IPS-18c (cell line): Measurements from ENCODE around the gene WSCD2.

Source experiments
- H3K4me3 ChIP-seq: 2 replicates; pipeline ENCODE4 v1.7.0; 2013; ENCODE audit warnings: low read depth, mild to moderate bottlenecking, low read length, moderate library complexity; ENCODE audit not compliant: insufficient read depth
- H3K9me3 ChIP-seq: one replicate; pipeline ENCODE4 v1.6.1; 2013; ENCODE audit warnings: mild to moderate bottlenecking, low read length, moderate library complexity; ENCODE audit not compliant: control insufficient read depth, insufficient read depth

Gene WSCD2

DNA sequence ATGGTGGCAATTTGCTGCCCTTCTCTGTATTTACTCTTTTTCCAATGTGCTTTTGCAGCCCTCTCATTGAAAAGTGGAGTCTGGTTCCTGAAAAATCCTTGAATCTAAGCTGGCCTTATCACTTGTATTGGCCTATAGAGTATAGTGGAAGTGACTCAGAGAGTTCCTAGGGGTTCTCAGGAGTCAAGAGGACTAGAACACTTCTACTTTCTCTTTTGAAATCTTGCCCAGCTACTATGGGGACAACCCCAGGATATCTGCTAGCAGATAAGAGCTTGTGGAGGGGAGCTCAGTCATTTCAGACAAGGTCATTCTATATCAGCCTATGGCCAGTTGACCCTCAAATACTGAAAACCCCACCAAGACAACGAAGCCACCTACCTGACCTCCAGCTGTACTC lies 26.7 kb upstream of the WSCD2 start:
- no peaks in the 10 kb centered on the region for H3K9me3 ChIP-seq
- H3K4me3 ChIP-seq: no peak overlapping the region

- no peaks in the 10 kb centered on the region for H3K9me3 ChIP-seq
- no peak overlapping the region for H3K4me3 ChIP-seq
Observed at GRCh38 chr12:108103087-108103486, 26.0 kb upstream of the WSCD2 start.

GRCh38 chr12:108103517-108103916 lies 25.6 kb upstream of the WSCD2 start:
- no peaks in the 10 kb centered on the region for H3K9me3 ChIP-seq
- H3K4me3 ChIP-seq: no peak overlapping the region

- Histone ChIP-seq H3K4me3 (no peak overlapping the region), H3K9me3 (no peaks in the 10 kb centered on the region)
Observed at GRCh38 chr12:108104657-108105056, 24.4 kb upstream of the WSCD2 start.

- Histone ChIP-seq H3K4me3 (no peak overlapping the region), H3K9me3 (no peaks in the 10 kb centered on the region)
Observed at GRCh38 chr12:108106599-108106998, 22.5 kb upstream of the WSCD2 start.

DNA sequence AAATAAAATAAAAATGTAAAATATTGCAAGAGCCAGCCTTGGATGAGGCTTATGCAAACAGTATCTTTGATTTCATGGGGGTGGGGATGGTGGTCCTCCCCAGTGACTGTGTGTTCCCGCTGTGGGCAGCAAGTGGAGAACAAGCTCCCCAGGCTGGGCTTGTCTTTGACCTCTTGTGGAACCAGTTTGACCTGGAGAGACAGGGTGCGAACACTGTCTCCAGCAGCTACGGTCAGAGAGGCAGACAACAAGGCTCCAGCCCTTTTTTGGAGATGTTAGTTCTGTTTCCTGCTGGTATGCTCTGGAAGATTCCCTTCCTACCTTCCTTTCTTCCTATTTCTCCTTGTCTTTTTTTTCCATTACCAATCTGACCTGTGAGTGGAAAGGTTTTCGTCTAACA lies 21.8 kb upstream of the WSCD2 start:
- Histone ChIP-seq H3K9me3 (no peaks in the 10 kb centered on the region), H3K4me3 (no peak overlapping the region)

DNA sequence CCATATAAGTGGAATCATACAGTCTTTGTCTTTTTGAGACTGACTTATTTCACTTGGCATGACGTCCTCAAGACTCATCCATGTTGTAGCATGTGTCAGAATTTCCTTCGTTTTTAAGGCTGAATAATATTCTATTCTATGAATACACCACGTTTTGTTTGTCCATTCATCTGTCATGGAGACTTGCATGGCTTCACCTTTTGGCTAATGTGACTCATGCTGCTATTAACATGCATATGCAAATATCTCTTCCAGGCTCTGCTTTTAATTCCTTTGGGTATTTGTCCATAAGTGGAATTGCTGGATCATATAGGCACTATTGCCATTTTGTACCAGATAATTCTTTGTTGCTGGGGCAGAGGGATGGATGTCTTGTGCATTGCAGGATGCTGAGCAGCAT lies 19.6 kb upstream of the WSCD2 start:
- Histone ChIP-seq H3K4me3 (no peak overlapping the region), H3K9me3 (no peaks in the 10 kb centered on the region)

DNA sequence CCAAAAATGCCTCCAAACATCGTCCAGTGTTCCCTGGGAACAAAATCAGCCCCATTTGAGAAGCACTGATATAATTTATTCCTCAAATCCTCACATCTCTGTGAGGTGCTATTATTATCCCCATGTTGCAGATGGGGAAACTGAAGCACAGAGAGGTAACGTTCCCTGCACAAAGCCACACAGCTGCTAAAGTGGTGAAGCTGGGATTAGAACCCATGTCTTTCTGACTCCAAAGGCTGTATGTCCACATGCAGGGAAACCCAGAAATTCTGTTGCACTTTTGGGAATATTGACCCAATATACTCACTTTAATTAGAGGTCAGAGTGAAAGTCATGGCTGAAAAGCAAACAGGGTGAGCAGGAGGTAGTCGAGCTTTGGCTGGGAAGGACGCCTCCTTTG lies 19.1 kb upstream of the WSCD2 start:
- H3K4me3 ChIP-seq: no peak overlapping the region
- no peaks in the 10 kb centered on the region for H3K9me3 ChIP-seq

GRCh38 chr12:108110844-108111243 lies 18.2 kb upstream of the WSCD2 start:
- Histone ChIP-seq H3K4me3 (no peak overlapping the region), H3K9me3 (no peaks in the 10 kb centered on the region)

DNA sequence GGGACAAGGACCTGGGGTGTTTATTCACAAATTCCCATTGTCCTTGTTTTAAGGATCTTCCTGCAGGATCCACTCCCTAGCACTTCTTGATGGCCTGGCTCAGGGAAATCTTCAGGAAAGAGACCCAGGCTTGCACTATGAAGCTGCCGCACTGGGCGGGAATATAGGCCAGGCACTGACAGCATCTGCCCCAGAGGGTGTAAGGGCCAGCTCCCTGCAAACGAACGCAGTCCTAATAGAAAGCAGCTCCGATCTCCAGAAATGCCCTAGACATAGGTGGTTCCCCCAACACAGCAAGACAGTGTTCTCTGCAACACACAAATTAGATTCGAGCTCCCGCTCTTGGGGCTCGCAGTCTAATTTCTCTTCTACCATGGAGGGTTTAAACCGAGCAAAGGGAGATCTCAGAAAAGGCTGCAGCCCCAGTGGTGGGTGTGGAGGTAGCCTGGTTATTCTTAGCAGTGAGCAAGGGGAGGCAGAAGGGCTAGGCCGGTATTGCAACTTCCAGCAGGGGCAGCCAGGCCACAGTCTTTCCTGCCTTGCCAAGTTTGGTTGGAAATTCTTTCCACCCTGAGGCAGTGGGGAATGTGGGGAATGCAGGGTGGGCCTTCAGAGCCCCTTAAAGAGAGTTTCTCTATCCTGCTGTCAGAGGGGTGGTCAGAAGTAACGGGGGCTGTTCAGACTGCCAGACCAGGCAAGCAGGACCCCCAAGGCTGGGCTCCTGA lies 16.1 kb upstream of the WSCD2 start:
- Histone ChIP-seq H3K4me3 (no peak overlapping the region), H3K9me3 (no peaks in the 10 kb centered on the region)

- Histone ChIP-seq H3K4me3 (no peak overlapping the region), H3K9me3 (no peaks in the 10 kb centered on the region)
Observed at GRCh38 chr12:108115123-108116121, 13.7 kb upstream of the WSCD2 start.

DNA sequence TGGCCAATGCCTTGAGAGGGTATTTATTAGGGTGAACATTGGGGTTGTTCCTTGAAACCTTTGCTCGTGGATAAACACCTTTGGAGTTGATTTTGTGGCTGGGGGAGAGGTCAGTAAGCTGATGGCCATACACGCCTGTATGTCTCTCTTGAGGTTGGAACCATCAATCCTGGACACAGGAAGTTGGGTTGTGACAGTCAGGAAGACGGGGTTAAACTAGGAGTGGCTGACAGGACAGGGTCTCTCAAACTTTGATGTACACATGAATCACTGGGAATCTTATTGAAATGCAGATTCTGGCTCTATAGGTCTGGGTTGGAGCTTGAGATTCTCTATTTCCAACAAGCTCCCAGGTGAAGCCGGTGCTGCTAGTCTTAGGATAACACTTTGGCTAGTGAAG lies 12.8 kb upstream of the WSCD2 start:
- Histone ChIP-seq H3K9me3 (no peaks in the 10 kb centered on the region), H3K4me3 (no peak overlapping the region)

- Histone ChIP-seq H3K9me3 (no peaks in the 10 kb centered on the region), H3K4me3 (no peak overlapping the region)
Observed at GRCh38 chr12:108116699-108117098, 12.4 kb upstream of the WSCD2 start.

DNA sequence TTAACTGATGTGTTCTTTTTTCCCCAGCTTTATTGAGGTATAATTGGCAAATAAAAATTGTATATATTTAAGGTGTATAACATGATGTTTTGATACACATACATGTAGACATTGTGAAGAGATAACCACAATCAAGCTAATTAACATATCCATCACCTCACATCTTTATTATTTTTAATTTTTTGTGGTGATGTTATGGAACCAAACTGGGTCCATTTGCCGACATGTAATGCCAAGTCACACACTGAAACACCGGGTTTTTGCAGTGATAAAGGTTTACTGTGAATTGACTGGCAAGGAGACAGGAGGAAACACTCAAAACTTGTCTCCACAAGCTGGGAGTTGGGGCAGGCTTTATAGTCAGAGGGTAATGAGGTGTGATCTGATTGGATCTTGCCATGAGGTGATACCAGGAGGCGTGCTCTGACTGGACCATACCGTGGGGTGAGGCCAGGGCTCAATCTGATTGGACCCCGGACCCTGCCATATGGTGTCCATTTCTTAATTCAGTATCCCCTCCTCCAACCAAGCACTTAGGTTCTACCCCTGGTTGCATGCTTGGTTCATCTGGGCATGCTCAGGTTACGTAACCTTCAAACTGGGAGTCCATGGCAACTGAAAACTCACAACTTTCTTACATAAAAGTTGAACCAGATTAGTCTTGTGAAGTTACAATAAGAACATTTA lies 11.8 kb upstream of the WSCD2 start:
- Histone ChIP-seq H3K9me3 (no peaks in the 10 kb centered on the region), H3K4me3 (no peak overlapping the region)

- Histone ChIP-seq H3K4me3 (no peak overlapping the region), H3K9me3 (no peaks in the 10 kb centered on the region)
Observed at GRCh38 chr12:108117902-108118301, 11.2 kb upstream of the WSCD2 start.

DNA sequence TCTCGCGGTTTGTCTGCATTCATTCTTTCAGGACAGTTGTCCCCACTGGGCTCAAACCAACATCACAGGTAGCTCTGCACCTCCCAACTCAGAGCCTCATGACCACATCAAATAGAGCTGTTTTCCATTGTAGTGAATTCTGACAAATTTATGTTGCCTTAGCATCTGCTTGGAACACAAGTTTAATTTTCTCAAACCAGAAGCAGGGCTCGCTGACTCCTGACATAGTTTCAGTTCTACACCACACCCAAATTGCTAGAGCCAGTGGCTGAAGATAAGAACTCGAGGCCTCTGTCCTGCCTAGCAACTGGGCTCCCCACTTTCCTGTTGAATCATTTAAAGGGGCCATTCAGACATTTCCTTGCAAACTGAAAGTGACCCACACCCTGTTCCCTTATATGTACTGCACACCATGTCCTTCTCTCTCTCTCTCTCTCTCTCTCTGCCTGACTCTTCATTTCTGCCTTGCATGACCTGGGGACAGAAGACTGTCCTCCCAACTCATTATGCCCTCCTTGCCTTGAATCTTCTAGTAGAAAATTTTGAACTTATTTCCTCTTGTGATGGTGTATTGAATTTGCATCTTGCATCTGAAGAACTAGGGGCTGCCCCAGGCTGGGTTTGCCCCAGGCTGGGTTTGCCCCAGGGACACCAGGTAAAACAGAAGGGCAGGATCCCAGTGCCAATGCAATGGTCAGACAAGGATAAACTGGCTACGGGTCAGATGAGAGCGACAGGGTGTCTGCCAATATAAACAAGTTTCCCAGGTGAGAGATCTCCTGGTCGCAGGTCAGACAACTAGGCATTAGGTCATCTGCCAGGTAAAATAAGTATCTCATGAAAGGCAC lies 9.7 kb upstream of the WSCD2 start:
- Histone ChIP-seq H3K9me3 (no peaks in the 10 kb centered on the region), H3K4me3 (no peak overlapping the region)
